PC-9 (cell line): Measurements from ENCODE around the gene ERAP2. TPM values are rescaled to one million over a fixed set of nuclear protein-coding genes. Genes with fewer than 3 reads are reported as not detected.

ENCODE experiments used
- BruUV-seq: library from RNA; stranded (reverse); fragments of 400-500 nt; replicated peaks from 2 replicates; lab custom pipeline; 2021; lab: Mats Ljungman, UMichigan
- CTCF ChIA-PET: fragments of 300-600 bp; sonication (Branson Sonifier 250); formaldehyde crosslinking; loops from one replicate; lab custom pipeline; 2022; ENCODE audit warnings: antibody characterized with exemption; lab: Charles Lee
- POLR2A ChIA-PET: fragments of 300-600 bp; sonication (Branson Sonifier 250); formaldehyde crosslinking; loops from one replicate; lab custom pipeline; 2022; ENCODE audit warnings: antibody characterized with exemption; ENCODE audit not compliant: unreplicated experiment; lab: Charles Lee
- DNase-seq, 2 experiments: peaks; one replicate each; pipeline versions ENCODE4 v3.0.0 to v3.0.0-alpha.2; 2015 to 2022; ENCODE audit warnings: mixed read lengths in 1 of 2
- H2AFZ ChIP-seq: fragments of 200-600 bp; sonication (generic); 2 replicates; pipeline ENCODE4 v1.8.1; 2017; ENCODE audit warnings: antibody characterized with exemption
- H3F3A ChIP-seq: fragments of 200-600 bp; sonication (generic); 2 replicates; pipeline ENCODE4 v1.8.1; 2017; ENCODE audit warnings: antibody characterized with exemption, mild to moderate bottlenecking, low read depth; ENCODE audit not compliant: insufficient read depth
- H3K27ac ChIP-seq: fragments of 200-600 bp; sonication (generic); 2 replicates; pipeline ENCODE4 v1.6.1; 2016; ENCODE audit warnings: mixed run types
- H3K27me3 ChIP-seq: fragments of 200-600 bp; sonication (generic); 2 replicates; pipeline ENCODE4 v1.6.1; 2016; ENCODE audit warnings: low read depth, mixed run types; ENCODE audit not compliant: insufficient read depth
- H3K36me3 ChIP-seq: fragments of 200-600 bp; sonication (generic); 2 replicates; pipeline ENCODE4 v1.6.1; 2016; ENCODE audit warnings: low read depth, mixed run types
- H3K4me1 ChIP-seq: fragments of 200-600 bp; sonication (generic); replicated peaks from 2 replicates; pipeline ENCODE4 v1.6.1; 2016; ENCODE audit warnings: mixed run types; ENCODE audit not compliant: insufficient read depth
- H3K4me2 ChIP-seq: fragments of 200-600 bp; sonication (generic); 2 replicates; pipeline ENCODE4 v1.6.1; 2017; ENCODE audit warnings: mixed run types
- H3K4me3 ChIP-seq: fragments of 200-600 bp; sonication (generic); 2 replicates; pipeline ENCODE4 v1.6.1; 2016; ENCODE audit warnings: mixed run types
- H3K79me2 ChIP-seq: fragments of 200-600 bp; sonication (generic); 2 replicates; pipeline ENCODE4 v1.6.1; 2017; ENCODE audit warnings: low read depth, mixed run types
- H3K9me2 ChIP-seq: fragments of 200-600 bp; sonication (generic); 2 replicates; pipeline ENCODE4 v1.8.1; 2017; ENCODE audit warnings: mild to moderate bottlenecking; ENCODE audit not compliant: insufficient read depth
- H3K9me3 ChIP-seq: fragments of 200-600 bp; sonication (generic); 2 replicates; pipeline ENCODE4 v1.8.1; 2016; ENCODE audit warnings: low read depth; ENCODE audit not compliant: insufficient read depth
- H4K20me1 ChIP-seq: fragments of 200-600 bp; sonication (generic); 2 replicates; pipeline ENCODE4 v1.8.1; 2017; ENCODE audit not compliant: insufficient read depth
- EZH2 ChIP-seq: fragments of 200-600 bp; sonication (generic); IDR thresholded peaks from 2 replicates; pipeline ENCODE4 v1.8.0; 2017; ENCODE audit warnings: antibody characterized with exemption, low read depth
- intact Hi-C: fragments of 100-400 bp; cut with micrococcal nuclease; formaldehyde crosslinking; loops from one replicate; pipeline ENCODE4 v1.10.0; 2022; ENCODE audit not compliant: unreplicated experiment
- total RNA-seq: library from RNA; stranded (reverse); gene quantifications from 2 replicates; pipeline ENCODE4 v1.2.3, GENCODE V29; 2021
- TF ChIP-seq, protein P1 (sequence below): fragments of 200-600 bp; sonication (generic); conservative IDR thresholded peaks from 2 replicates; pipeline ENCODE4 v1.6.1; 2017; ENCODE audit warnings: mixed run types, antibody characterized with exemption, mild to moderate bottlenecking, moderate library complexity

The ERAP2 gene
- total RNA-seq, 1 experiment from 2014 or later = 48.2 TPM

DNA sequence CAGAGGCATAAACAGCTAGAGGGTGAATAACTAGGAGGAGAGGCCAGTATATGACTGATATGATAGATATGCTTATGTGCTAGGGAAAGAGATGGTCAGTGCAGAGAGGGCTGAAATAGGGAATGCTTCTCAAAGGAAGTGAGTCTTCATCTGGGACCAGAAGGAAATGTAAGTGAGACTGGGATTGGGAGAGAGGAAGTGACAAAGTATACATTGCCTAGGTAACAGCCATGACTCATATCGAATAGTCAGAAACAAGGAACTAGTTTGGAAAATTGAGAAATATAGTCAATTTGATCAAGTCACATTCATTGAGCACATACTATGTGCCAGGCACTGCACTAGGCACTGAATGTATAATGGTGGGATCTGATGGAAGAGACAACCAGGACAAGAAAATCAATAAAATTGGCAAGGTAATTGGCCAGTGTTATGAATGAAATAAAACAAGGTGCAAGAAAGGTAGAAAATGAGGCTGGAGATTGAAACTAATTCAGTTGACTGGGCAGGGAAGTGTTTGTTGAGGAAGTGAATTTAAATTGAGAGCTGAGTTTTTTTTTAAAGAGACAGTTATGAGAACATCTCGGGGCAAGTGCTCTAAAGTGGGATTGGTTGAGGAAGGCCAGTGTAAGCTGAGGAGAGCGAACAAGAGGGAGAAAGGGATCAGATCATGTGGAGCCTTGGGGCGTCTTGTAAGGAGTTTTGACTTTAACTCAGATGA is 4.3 kb downstream of the ERAP2 start:
- Histone ChIP-seq H3K4me3 (no peak overlapping the region), H2AFZ (no peak overlapping the region; the same call in 1 of the 2 replicates), H3K9me3 (peaks cover 7% of the 10 kb centered on the region; the same call in 1 of the 2 replicates), H3K79me2 (no peaks in the 10 kb centered on the region), H3K4me2 (no peak overlapping the region), H3K4me1 (peaks cover 34% of the 10 kb centered on the region), H3F3A (peaks cover 16% of the 10 kb centered on the region; the same call in 1 of the 2 replicates), H3K9me2 (no peaks in the 10 kb centered on the region), H3K27ac (peak overlapping the region; percentile 58), H3K36me3 (no peaks in the 10 kb centered on the region), H4K20me1 (no peaks in the 10 kb centered on the region), H3K27me3 (no peaks in the 10 kb centered on the region)
- DNase-seq = peak in 1 of 2 experiments; percentile 72
- POLR2A ChIA-PET = no interaction called here
- intact Hi-C loops = no loop called here
- no TSS peak for BruUV-seq
- TF ChIP-seq, protein P1, sequence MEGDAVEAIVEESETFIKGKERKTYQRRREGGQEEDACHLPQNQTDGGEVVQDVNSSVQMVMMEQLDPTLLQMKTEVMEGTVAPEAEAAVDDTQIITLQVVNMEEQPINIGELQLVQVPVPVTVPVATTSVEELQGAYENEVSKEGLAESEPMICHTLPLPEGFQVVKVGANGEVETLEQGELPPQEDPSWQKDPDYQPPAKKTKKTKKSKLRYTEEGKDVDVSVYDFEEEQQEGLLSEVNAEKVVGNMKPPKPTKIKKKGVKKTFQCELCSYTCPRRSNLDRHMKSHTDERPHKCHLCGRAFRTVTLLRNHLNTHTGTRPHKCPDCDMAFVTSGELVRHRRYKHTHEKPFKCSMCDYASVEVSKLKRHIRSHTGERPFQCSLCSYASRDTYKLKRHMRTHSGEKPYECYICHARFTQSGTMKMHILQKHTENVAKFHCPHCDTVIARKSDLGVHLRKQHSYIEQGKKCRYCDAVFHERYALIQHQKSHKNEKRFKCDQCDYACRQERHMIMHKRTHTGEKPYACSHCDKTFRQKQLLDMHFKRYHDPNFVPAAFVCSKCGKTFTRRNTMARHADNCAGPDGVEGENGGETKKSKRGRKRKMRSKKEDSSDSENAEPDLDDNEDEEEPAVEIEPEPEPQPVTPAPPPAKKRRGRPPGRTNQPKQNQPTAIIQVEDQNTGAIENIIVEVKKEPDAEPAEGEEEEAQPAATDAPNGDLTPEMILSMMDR = no peak
- TF ChIP-seq EZH2 = no peak
- CTCF ChIA-PET = interaction anchor here (0.7 kb wide), 1 partner anchor 57 kb away, joined by 4 read pairs; no protein-coding TSS in a partner anchor

DNA sequence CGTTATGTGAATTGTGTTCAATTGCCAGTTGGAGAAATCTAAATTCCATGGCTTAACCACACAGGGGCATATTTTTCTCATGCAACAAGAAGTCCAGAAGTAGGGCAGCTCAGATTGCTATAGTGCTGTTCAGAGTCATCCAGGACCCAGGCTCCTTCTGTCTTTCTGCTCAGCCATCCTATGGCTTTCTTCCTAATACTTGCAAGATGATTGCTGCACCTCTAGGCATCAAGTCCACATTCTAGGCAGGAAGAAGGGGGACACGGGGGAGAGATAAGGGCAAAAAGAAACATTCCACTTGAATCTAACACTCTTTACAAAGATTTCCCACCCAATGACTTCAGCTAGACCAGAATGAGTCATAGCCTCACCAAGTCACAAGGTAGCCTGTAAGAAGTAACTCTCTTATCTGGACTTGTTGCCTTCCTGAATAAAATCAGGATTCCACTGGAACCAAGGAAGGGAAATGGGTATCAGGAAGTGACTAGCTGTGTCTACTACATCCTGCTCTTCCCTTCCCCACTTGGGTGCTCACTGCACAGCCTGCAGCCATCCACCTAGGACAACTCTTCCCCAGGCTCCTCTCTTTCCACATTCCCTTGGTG is 5.3 kb downstream of the ERAP2 start:
- Histone ChIP-seq H3K9me3 (peaks cover 7% of the 10 kb centered on the region; the same call in 1 of the 2 replicates), H2AFZ (no peak overlapping the region)

DNA sequence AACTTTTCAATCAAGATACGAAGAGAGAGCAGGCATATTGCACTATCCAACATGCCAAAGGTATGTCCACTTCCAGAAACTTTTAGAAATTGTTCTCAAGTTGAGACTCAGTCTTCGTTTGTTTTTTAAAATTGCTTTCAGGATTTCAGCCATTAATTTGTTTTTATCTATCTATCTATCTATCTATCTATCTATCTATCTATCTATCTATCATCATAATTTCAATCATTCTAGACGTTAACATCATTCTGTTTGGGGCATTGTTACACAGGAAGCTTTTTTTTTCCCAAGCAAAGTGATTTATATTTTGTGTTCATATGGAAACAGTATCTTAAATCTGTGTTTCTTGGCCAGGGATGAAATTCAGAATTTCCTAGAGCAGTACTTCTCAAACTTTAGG is 7.6 kb downstream of the ERAP2 start:
- Histone ChIP-seq H3K9me3 (peaks cover 7% of the 10 kb centered on the region; the same call in 1 of the 2 replicates), H3K4me1 (peaks cover 21% of the 10 kb centered on the region), H3K4me2 (no peak overlapping the region), H3K27me3 (no peaks in the 10 kb centered on the region), H3K4me3 (no peak overlapping the region), H3K9me2 (no peaks in the 10 kb centered on the region), H3F3A (peaks cover 16% of the 10 kb centered on the region; the same call in 1 of the 2 replicates), H4K20me1 (no peaks in the 10 kb centered on the region), H3K27ac (no peak overlapping the region), H3K36me3 (no peaks in the 10 kb centered on the region), H2AFZ (no peak overlapping the region), H3K79me2 (no peaks in the 10 kb centered on the region)
- intact Hi-C loops = no loop called here
- DNase-seq = no peak
- CTCF ChIA-PET = no interaction called here
- TF ChIP-seq, protein P1 = no peak
- TF ChIP-seq EZH2 = no peak
- POLR2A ChIA-PET = no interaction called here
- no TSS peak for BruUV-seq

More for the DNA sequence above, 5.3 kb downstream of the ERAP2 start:
- Histone ChIP-seq H3K4me2 (peak overlapping the region; percentile 7; the same call in 1 of the 2 replicates), H3K27me3 (no peaks in the 10 kb centered on the region), H3K79me2 (no peaks in the 10 kb centered on the region), H4K20me1 (no peaks in the 10 kb centered on the region), H3K4me1 (peaks cover 30% of the 10 kb centered on the region), H3K36me3 (no peaks in the 10 kb centered on the region), H3F3A (peaks cover 16% of the 10 kb centered on the region; the same call in 1 of the 2 replicates), H3K27ac (peak overlapping the region; percentile 58), H3K9me2 (no peaks in the 10 kb centered on the region), H3K4me3 (no peak overlapping the region)
- intact Hi-C loops = no loop called here
- CTCF ChIA-PET = interaction anchor here (0.6 to 0.7 kb wide), 2 partner anchors 56 to 1914 kb away, joined by 4 to 14 read pairs; no protein-coding TSS in a partner anchor
- TF ChIP-seq, protein P1 = no peak
- TF ChIP-seq EZH2 = no peak
- DNase-seq = peak in 1 of 2 experiments; percentile 62
- BruUV-seq = no TSS peak
- POLR2A ChIA-PET = interaction anchor here (0.5 kb wide), 1 partner anchor 12 kb away, joined by 4 read pairs; no protein-coding TSS in a partner anchor
